Measurements from ENCODE around the gene HNRNPCL2. TPM values are rescaled to one million over a fixed set of nuclear protein-coding genes. Genes with fewer than 3 reads are reported as not detected.

The HNRNPCL2 gene
- total RNA-seq, 1 experiment from 2014 or later, result not detected

Other genes with a start within 250 kb of the HNRNPCL2 start
- gene PRAMEF4, start 230.7 kb downstream of the HNRNPCL2 start, total RNA-seq (2021; ENCODE audit: unreplicated experiment), result not detected
- not detected for gene PRAMEF10, start 218.6 kb downstream of the HNRNPCL2 start, total RNA-seq (2021; ENCODE audit: unreplicated experiment)
- gene PRAMEF7, start 200.2 kb downstream of the HNRNPCL2 start, total RNA-seq (2021; ENCODE audit: unreplicated experiment), result not detected
- gene PRAMEF6, start 169.3 kb downstream of the HNRNPCL2 start, total RNA-seq (2021; ENCODE audit: unreplicated experiment), result not detected
- not detected for gene PRAMEF27, start 60.3 kb downstream of the HNRNPCL2 start, total RNA-seq (2021; ENCODE audit: unreplicated experiment)
- not detected for gene HNRNPCL3, start 56.1 kb downstream of the HNRNPCL2 start, total RNA-seq (2021; ENCODE audit: unreplicated experiment)
- gene PRAMEF25, start 46.1 kb downstream of the HNRNPCL2 start, total RNA-seq (2021; ENCODE audit: unreplicated experiment), result not detected
- gene PRAMEF26, start 39.2 kb upstream of the HNRNPCL2 start, total RNA-seq (2021; ENCODE audit: unreplicated experiment), result not detected
- gene HNRNPCL4, start 48.8 kb upstream of the HNRNPCL2 start, total RNA-seq (2021; ENCODE audit: unreplicated experiment), result not detected
- gene PRAMEF9, start 55.0 kb upstream of the HNRNPCL2 start, total RNA-seq (2021; ENCODE audit: unreplicated experiment), result not detected
- not detected for gene PRAMEF13, start 84.6 kb upstream of the HNRNPCL2 start, total RNA-seq (2021; ENCODE audit: unreplicated experiment)
- not detected for gene PRAMEF18, start 109.3 kb upstream of the HNRNPCL2 start, total RNA-seq (2021; ENCODE audit: unreplicated experiment)
- not detected for gene PRAMEF5, start 137.3 kb upstream of the HNRNPCL2 start, total RNA-seq (2021; ENCODE audit: unreplicated experiment)
- not detected for gene PRAMEF8, start 168.3 kb upstream of the HNRNPCL2 start, total RNA-seq (2021; ENCODE audit: unreplicated experiment)
- gene PRAMEF33, start 186.7 kb upstream of the HNRNPCL2 start, total RNA-seq (2021; ENCODE audit: unreplicated experiment), result not detected
- gene PRAMEF15, start 198.7 kb upstream of the HNRNPCL2 start, total RNA-seq (2021; ENCODE audit: unreplicated experiment), result not detected
- gene PRAMEF14, start 230.3 kb upstream of the HNRNPCL2 start, total RNA-seq (2021; ENCODE audit: unreplicated experiment), result not detected

Data from HCT116 (cell line).